Testis (tissue), 3 donors: ENCODE results near the gene LRRK1. TPM values are rescaled to one million over a fixed set of nuclear protein-coding genes. Genes with fewer than 3 reads are reported as not detected.

Experiments
- DNase-seq: peaks from one replicate; pipeline ENCODE4 v3.0.0-alpha.2; 2019
- H3K27ac ChIP-seq, 2 donors: fragments of 200-600 bp; sonication (generic); one replicate each; pipeline ENCODE4 v1.5.1; 2019
- H3K27me3 ChIP-seq: fragments of 200-600 bp; sonication (generic); one replicate; pipeline ENCODE4 v1.5.1; 2019
- H3K36me3 ChIP-seq: fragments of 200-600 bp; sonication (generic); one replicate; pipeline ENCODE4 v1.5.1; 2017; ENCODE audit warnings: low read depth; ENCODE audit errors: missing control alignments
- H3K4me1 ChIP-seq: fragments of 200-600 bp; sonication (generic); one replicate; pipeline ENCODE4 v1.5.1; 2019
- H3K4me3 ChIP-seq, 2 donors: fragments of 200-600 bp; sonication (generic); one replicate each; pipeline ENCODE4 v1.5.1; 2017 to 2019
- H3K9me3 ChIP-seq: fragments of 200-600 bp; sonication (generic); one replicate; pipeline ENCODE4 v1.5.1; 2017
- POLR2A ChIP-seq: fragments of 450-650 bp; IDR thresholded peaks from one replicate; pipeline ENCODE4 v1.6.1; 2017; ENCODE audit warnings: antibody characterized with exemption, mild to moderate bottlenecking, moderate library complexity
- WGBS, 2 donors: methylation state at CpG; one replicate each; pipeline ENCODE4 v1.1.5; 2018; 5-methylcytosine and 5-hydroxymethylcytosine counted together
- intact Hi-C: fragments of 100-400 bp; cut with DNase I; formaldehyde crosslinking; loops from one replicate; pipeline ENCODE4 v1.15.1; 2023; ENCODE audit warnings: low total_unique reads
- polyA plus RNA-seq: library from polyadenylated mRNA; stranded (reverse); fragments of 350-450 nt; fragmentation: Illumina TruSeq; extraction: RNeasy Lipid Tissue Mini Kit (QIAGEN cat#74804); gene quantifications from one replicate; pipeline ENCODE4 v1.2.3, GENCODE V29; 2014; ENCODE audit warnings: low read depth, low replicate concordance; ENCODE audit not compliant: insufficient read depth
- total RNA-seq, 2 donors: library from RNA; depleted of rRNA; stranded (reverse); fragments of >200 nt; gene quantifications; one replicate each; pipeline ENCODE4 v1.2.3, GENCODE V29; 2016
- TF ChIP-seq, protein P1 (sequence below), 3 experiments: fragments of 450-650 bp in 2 of 3; fragments of 200-600 bp in 1 of 3; sonication (generic) in 1 of 3; IDR thresholded peaks; one replicate each; pipeline ENCODE4 v1.5.1; 2016 to 2019; ENCODE audit warnings: antibody characterized with exemption in 3 of 3, mild to moderate bottlenecking in 2 of 3, moderate library complexity in 1 of 3

The LRRK1 gene
- total and polyA plus RNA-seq, 3 donors from 2014 or later = 18.8 to 24.6 (median 23.0) TPM

DNA sequence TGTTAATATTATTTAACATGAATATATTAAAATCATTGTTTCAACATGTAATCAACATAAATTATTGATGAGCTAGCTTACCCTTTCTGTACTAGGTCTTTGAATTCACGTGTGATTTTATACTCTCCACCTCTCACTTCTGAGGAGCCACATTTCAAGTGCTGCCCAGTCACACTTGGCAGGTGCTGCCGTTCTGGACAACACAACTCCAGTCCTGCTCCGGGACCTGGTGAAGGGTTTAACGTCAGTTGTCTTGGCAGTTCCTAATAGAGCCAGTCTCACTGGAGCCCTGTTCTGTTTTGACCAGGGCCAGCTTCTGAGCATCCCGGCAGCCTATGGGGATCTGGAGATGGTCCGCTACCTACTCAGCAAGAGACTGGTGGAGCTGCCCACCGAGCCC lies 64.1 kb downstream of the LRRK1 start:
- Histone ChIP-seq H3K36me3 (no peaks in the 10 kb centered on the region), H3K4me1 (no peaks in the 10 kb centered on the region), H3K4me3 (no peak overlapping the region), H3K9me3 (no peaks in the 10 kb centered on the region), H3K27me3 (no peaks in the 10 kb centered on the region), H3K27ac (no peak overlapping the region)
- intact Hi-C loops = no loop called here
- WGBS, 2 donors = 90 to 91% methylated on average over 7 of the region's 7 CpGs
- TF ChIP-seq, protein P1, sequence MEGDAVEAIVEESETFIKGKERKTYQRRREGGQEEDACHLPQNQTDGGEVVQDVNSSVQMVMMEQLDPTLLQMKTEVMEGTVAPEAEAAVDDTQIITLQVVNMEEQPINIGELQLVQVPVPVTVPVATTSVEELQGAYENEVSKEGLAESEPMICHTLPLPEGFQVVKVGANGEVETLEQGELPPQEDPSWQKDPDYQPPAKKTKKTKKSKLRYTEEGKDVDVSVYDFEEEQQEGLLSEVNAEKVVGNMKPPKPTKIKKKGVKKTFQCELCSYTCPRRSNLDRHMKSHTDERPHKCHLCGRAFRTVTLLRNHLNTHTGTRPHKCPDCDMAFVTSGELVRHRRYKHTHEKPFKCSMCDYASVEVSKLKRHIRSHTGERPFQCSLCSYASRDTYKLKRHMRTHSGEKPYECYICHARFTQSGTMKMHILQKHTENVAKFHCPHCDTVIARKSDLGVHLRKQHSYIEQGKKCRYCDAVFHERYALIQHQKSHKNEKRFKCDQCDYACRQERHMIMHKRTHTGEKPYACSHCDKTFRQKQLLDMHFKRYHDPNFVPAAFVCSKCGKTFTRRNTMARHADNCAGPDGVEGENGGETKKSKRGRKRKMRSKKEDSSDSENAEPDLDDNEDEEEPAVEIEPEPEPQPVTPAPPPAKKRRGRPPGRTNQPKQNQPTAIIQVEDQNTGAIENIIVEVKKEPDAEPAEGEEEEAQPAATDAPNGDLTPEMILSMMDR (IDR thresholded peaks at IDR 0.05) = no peak
- TF ChIP-seq POLR2A = no peak
- no peak for DNase-seq

DNA sequence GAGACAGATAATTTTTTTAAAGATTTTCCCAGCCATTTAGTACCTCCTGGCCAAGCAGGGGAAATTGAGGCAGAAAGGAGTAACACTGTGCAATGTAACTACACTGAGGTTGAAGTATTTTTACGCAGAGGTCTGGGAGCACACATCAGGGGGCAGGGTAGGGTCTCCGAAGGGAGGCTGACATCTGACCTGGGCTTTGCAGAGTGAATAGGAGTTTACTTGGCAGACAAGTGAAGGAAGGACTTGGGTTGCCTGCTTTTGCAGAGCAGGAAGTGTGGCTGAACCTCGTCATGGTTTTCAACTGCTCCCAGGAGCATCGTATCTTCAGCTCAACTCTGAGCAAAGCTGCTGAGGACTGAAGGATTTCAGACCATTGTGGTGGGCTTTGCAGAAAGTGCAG lies 66.2 kb downstream of the LRRK1 start:
- Histone ChIP-seq H3K4me3 (no peak overlapping the region), H3K27ac (no peak overlapping the region), H3K27me3 (no peaks in the 10 kb centered on the region), H3K36me3 (no peaks in the 10 kb centered on the region), H3K4me1 (no peaks in the 10 kb centered on the region), H3K9me3 (no peaks in the 10 kb centered on the region)
- TF ChIP-seq, protein P1 (IDR thresholded peaks at IDR 0.05) = no peak
- TF ChIP-seq POLR2A = no peak
- intact Hi-C loops = no loop called here
- WGBS, 2 donors = 80 to 86% methylated on average over 4 of the region's 4 CpGs
- DNase-seq = no peak

DNA sequence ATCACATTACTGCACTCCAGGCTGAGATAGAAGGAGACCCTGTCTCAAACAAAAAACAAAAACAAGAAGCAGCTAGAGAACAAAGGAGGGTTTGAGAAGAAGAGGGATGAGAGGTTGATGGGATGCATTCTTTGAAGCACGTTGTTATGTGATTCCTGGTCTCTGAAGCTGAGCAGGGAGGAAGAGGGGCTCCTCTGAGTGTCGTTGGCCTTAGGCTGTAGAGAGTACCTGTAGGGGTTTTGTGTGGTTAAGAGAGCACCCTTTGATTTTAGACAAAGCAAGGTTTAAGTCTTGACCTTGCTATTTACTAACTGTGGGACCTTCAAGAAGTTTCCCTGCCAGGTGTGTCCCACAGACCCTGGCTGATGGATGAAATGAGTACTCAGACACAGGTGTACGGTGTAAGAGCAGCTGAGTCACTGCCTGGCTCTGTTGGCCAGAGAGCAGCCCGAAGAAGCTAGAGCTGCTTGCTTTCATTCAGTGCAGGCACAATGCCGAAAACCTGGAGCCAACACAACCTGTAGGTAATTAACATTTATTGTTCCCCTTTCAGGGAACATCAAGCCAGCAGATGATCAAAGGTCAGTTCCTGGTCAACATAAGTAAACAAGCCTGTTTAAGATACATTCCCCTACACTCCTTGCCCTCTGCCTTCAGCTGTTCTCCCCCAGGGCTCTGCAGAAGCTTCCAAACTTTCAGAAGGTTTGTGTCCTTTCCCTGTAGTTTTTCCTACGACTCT lies 67.2 kb downstream of the LRRK1 start:
- 66 to 71% methylated on average over 5 to 6 of the region's 6 CpGs for WGBS, 2 donors

DNA sequence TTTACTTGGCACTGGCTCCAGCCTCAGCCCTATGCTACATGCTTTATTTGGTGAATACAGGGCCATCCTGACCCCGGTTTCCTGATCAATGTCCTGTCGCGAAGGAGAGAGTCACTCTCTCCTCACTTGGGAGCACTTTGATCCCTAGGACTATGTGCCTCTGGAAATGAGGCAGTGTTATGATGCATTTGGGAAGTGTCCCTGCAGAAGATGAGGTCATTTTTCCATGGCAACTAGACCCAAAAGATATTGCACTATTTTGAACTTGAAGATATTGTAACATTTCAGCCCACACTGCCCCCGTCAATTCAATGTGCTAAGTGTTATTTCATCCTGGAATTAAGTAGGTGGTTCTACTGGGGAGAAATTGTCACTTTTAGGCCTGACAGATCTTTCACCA lies 68.0 kb downstream of the LRRK1 start:
- intact Hi-C loops = no loop called here
- Histone ChIP-seq H3K27me3 (no peaks in the 10 kb centered on the region), H3K9me3 (no peaks in the 10 kb centered on the region), H3K4me1 (no peaks in the 10 kb centered on the region), H3K4me3 (no peak overlapping the region), H3K36me3 (no peaks in the 10 kb centered on the region), H3K27ac (no peak overlapping the region)
- WGBS, 2 donors = 59 to 66% methylated on average over 4 of the region's 4 CpGs
- no peak for TF ChIP-seq POLR2A
- TF ChIP-seq, protein P1 (IDR thresholded peaks at IDR 0.05) = no peak
- DNase-seq = no peak

More for the DNA sequence above, 67.2 kb downstream of the LRRK1 start:
- no peak for TF ChIP-seq POLR2A
- TF ChIP-seq, protein P1 (IDR thresholded peaks at IDR 0.05) = no peak
- DNase-seq = no peak
- H3K9me3 ChIP-seq = no peaks in the 10 kb centered on the region
- no peaks in the 10 kb centered on the region for H3K36me3 ChIP-seq
- no peaks in the 10 kb centered on the region for H3K27me3 ChIP-seq
- no peaks in the 10 kb centered on the region for H3K4me1 ChIP-seq
- no peak overlapping the region for H3K27ac ChIP-seq
- intact Hi-C loops = no loop called here
- no peak overlapping the region for H3K4me3 ChIP-seq

DNA sequence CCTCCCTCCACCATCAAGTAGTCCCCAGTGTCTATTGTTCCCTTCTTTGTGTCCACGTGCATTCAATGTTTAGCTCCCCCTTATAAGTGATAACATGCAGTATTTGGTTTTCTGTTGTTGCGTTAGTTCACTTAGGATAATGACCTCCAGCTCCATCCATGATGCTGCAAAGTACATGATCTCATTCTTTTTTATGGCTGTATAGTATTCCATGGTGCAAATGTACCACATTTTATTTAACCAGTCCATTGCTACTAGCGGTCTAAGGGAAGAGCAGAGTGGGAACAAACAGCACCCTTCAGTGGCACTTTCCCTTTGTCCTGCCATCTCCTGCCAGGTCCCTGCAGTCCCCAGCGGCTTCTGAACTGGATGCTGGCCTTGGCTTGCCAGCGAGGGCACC lies 69.1 kb downstream of the LRRK1 start:
- Histone ChIP-seq H3K4me3 (no peak overlapping the region), H3K4me1 (no peaks in the 10 kb centered on the region), H3K27me3 (no peaks in the 10 kb centered on the region), H3K27ac (no peak overlapping the region), H3K36me3 (no peaks in the 10 kb centered on the region), H3K9me3 (no peaks in the 10 kb centered on the region)
- TF ChIP-seq, protein P1 (IDR thresholded peaks at IDR 0.05) = no peak
- no peak for TF ChIP-seq POLR2A
- intact Hi-C loops = no loop called here
- DNase-seq = no peak
- 92 to 96% methylated on average over 5 of the region's 5 CpGs for WGBS, 2 donors
